SK-N-SH treated with all-trans-retinoic acid at 6 μM for 48 hours (cell line): ENCODE data around the gene TEX35.

Experiments used
- ARNTL ChIP-seq: fragments of 450-650 bp; formaldehyde crosslinking; IDR thresholded peaks from 2 replicates; pipeline ENCODE4 v1.5.0; 2020; ENCODE audit warnings: low read depth, mild to moderate bottlenecking, moderate library complexity, borderline replicate concordance
- PATZ1 ChIP-seq: fragments of 250-450 bp; sonication (Bioruptor Pico); IDR thresholded peaks from 2 replicates; pipeline ENCODE4 v1.8.0; 2020; ENCODE audit warnings: mild to moderate bottlenecking, moderate library complexity, borderline replicate concordance
- ZFP30 ChIP-seq: fragments of 450-650 bp; formaldehyde crosslinking; IDR thresholded peaks from 2 replicates; pipeline ENCODE4 v1.5.0; 2022; ENCODE audit warnings: mild to moderate bottlenecking, moderate library complexity

GRCh38 chr1:178494569-178494971 lies 18.3 kb upstream of the TEX35 start:
- TF ChIP-seq ARNTL (CRISPR knock-in tag), result no peak
- TF ChIP-seq ZFP30 (CRISPR knock-in tag), result no peak
- no peak for TF ChIP-seq PATZ1 (CRISPR knock-in tag)
